GM12878 (cell line): Measurements from ENCODE around the gene ZDHHC9.

Experiments
- ESRRA ChIP-seq: IDR thresholded peaks from 2 replicates; pipeline ENCODE4 v1.6.1; 2012; ENCODE audit warnings: mild to moderate bottlenecking, low read length, improper control_type of control experiment
- NFYA ChIP-seq: IDR thresholded peaks from 2 replicates; pipeline ENCODE4 v1.6.1; 2011; ENCODE audit warnings: low read depth, mild to moderate bottlenecking, low read length, improper control_type of control experiment, borderline replicate concordance
- TF ChIP-seq, protein P1 (sequence below), 3 experiments: IDR thresholded peaks in 2 of 3; conservative IDR thresholded peaks in 1 of 3; 2 replicates each; pipeline ENCODE4 v1.5.1; 2011; ENCODE audit warnings: low read depth in 3 of 3, low read length in 3 of 3, mild to moderate bottlenecking in 3 of 3, control low read depth in 2 of 3, moderate library complexity in 2 of 3, inconsistent platforms in 1 of 3, mixed read lengths in 1 of 3; ENCODE audit not compliant: control insufficient read depth in 2 of 3, insufficient read depth in 1 of 3; ENCODE audit errors: extremely low read depth in 1 of 3

DNA sequence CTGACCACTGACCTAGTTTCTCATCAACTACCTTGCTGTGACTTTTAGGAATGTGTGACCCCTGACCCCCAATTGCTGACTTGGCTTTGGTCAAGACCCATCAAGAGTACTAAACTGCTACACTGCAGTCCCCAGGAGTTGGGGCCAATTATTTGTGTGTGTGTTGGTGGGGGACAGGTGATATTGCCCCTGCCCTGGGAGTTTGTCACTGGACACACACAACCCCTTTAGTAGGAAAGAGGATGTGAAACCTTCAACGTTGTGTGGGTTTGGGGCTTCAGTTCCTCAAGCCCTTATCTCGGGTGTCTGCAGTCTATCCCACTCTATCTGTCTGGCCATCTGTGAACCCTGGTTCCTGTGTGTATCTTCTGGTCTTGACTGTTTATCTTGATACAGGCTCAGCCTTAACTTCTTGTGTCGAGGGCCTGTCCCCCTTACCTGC is 57.5 kb downstream of the ZDHHC9 start:
- TF ChIP-seq NFYA (no peak), ESRRA (no peak)
- TF ChIP-seq, protein P1, sequence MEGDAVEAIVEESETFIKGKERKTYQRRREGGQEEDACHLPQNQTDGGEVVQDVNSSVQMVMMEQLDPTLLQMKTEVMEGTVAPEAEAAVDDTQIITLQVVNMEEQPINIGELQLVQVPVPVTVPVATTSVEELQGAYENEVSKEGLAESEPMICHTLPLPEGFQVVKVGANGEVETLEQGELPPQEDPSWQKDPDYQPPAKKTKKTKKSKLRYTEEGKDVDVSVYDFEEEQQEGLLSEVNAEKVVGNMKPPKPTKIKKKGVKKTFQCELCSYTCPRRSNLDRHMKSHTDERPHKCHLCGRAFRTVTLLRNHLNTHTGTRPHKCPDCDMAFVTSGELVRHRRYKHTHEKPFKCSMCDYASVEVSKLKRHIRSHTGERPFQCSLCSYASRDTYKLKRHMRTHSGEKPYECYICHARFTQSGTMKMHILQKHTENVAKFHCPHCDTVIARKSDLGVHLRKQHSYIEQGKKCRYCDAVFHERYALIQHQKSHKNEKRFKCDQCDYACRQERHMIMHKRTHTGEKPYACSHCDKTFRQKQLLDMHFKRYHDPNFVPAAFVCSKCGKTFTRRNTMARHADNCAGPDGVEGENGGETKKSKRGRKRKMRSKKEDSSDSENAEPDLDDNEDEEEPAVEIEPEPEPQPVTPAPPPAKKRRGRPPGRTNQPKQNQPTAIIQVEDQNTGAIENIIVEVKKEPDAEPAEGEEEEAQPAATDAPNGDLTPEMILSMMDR (IDR thresholded peaks at IDR 0.05 in 2 of 3, conservative IDR thresholded peaks at IDR 0.05 in 1 of 3; ENCODE audit: control insufficient read depth in 2 of 3, extremely low read depth in 1 of 3, insufficient read depth in 1 of 3, low read depth in 3 of 3, low read length in 3 of 3): no peak
